A549 (cell line): ENCODE results near the gene NUMB. TPM values are rescaled to one million over a fixed set of nuclear protein-coding genes. Genes with fewer than 3 reads are reported as not detected.

Experiments used
- ATAC-seq, 2 experiments: fragments of 200-7000 bp in 1 of 2; fragments of >200 bp in 1 of 2; cut with Nextera tagmentation in 1 of 2; cut with Tn5 transposase in 1 of 2; 3 replicates each; pipeline versions ENCODE4 v1.8.0 to v1.9.1; 2018 to 2020; ENCODE audit warnings: mild to moderate bottlenecking in 1 of 2, moderate library complexity in 1 of 2
- CTCF ChIA-PET: fragments of 300-600 bp; sonication (Branson Sonifier 250); formaldehyde crosslinking; extraction: SDS; loops from one replicate; lab custom pipeline; 2021; ENCODE audit warnings: antibody characterized with exemption, inconsistent platforms; lab: Yijun Ruan, JAX
- POLR2A ChIA-PET: fragments of 350-600 bp; formaldehyde crosslinking; extraction: SDS; loops from one replicate; lab custom pipeline; 2021; ENCODE audit warnings: antibody characterized with exemption, inconsistent platforms; lab: Yijun Ruan, JAX
- DNase-seq, 2 experiments: peaks; one replicate each; pipeline versions ENCODE4 v3.0.0 to v3.0.0-alpha.2; 2011 to 2016; ENCODE audit warnings: low read depth in 1 of 2, low spot score in 1 of 2
- FAIRE-seq: peaks from 2 replicates; lab custom pipeline; 2011; peaks lifted over from hg19 to GRCh38; lab: Jason Lieb, UNC
- H3K27ac ChIP-seq, 2 experiments: fragments of >200 bp; sonication (Bioruptor Twin); formaldehyde crosslinking; 3 replicates each; pipeline ENCODE4 v1.5.1; 2016 to 2017
- H3K4me1 ChIP-seq: fragments of >200 bp; sonication (Bioruptor Twin); formaldehyde crosslinking; 3 replicates; pipeline ENCODE4 v1.6.1; 2016
- H3K4me2 ChIP-seq: fragments of >200 bp; sonication (Bioruptor Twin); formaldehyde crosslinking; 3 replicates; pipeline ENCODE4 v1.6.1; 2016
- H3K4me3 ChIP-seq: fragments of >200 bp; sonication (Bioruptor Twin); formaldehyde crosslinking; 3 replicates; pipeline ENCODE4 v1.5.1; 2016
- H3K9me3 ChIP-seq: fragments of >200 bp; sonication (Bioruptor Twin); formaldehyde crosslinking; 3 replicates; pipeline ENCODE4 v1.6.1; 2016
- ATOH8 ChIP-seq: fragments of 250-450 bp; sonication (Bioruptor Pico); IDR thresholded peaks from 2 replicates; pipeline ENCODE4 v1.5.0; 2020; ENCODE audit warnings: low read depth, mild to moderate bottlenecking, moderate library complexity
- BCL3 ChIP-seq: fragments of >200 bp; sonication (Bioruptor Twin); formaldehyde crosslinking; IDR thresholded peaks from 3 replicates; pipeline ENCODE4 v1.6.1; 2016
- CBX2 ChIP-seq: fragments of 200-600 bp; sonication (generic); IDR thresholded peaks from 2 replicates; pipeline ENCODE4 v1.6.1; 2016; ENCODE audit warnings: low read depth, mild to moderate bottlenecking, borderline replicate concordance
- CBX8 ChIP-seq: fragments of 200-600 bp; sonication (generic); IDR thresholded peaks from 2 replicates; pipeline ENCODE4 v1.6.1; 2016
- CHD2 ChIP-seq: fragments of 150-350 bp; IDR thresholded peaks from 2 replicates; pipeline ENCODE4 v1.6.1; 2014; ENCODE audit warnings: low read length; ENCODE audit not compliant: partially characterized antibody
- ELK1 ChIP-seq: fragments of 150-350 bp; IDR thresholded peaks from 2 replicates; pipeline ENCODE4 v1.6.1; 2014; ENCODE audit warnings: low read depth, mild to moderate bottlenecking, low read length
- ESRRA ChIP-seq: fragments of 150-350 bp; IDR thresholded peaks from 2 replicates; pipeline ENCODE4 v1.6.1; 2014; ENCODE audit warnings: mild to moderate bottlenecking, low read length, borderline replicate concordance
- FOSB ChIP-seq: fragments of 250-450 bp; sonication (Bioruptor Pico); IDR thresholded peaks from 2 replicates; pipeline ENCODE4 v1.5.0; 2020; ENCODE audit warnings: mild to moderate bottlenecking, moderate library complexity
- FOSL2 ChIP-seq, 2 experiments: fragments of 450-650 bp in 1 of 2; fragments of >200 bp in 1 of 2; sonication (Bioruptor Twin) in 1 of 2; formaldehyde crosslinking; IDR thresholded peaks; 2 replicates each; pipeline versions ENCODE4 v1.5.0 to v1.6.1; 2016 to 2020; ENCODE audit warnings: mild to moderate bottlenecking in 1 of 2, moderate library complexity in 1 of 2
- FOXS1 ChIP-seq: fragments of 250-450 bp; sonication (Bioruptor Pico); IDR thresholded peaks from 2 replicates; pipeline ENCODE4 v1.5.0; 2020; ENCODE audit warnings: mild to moderate bottlenecking, moderate library complexity
- HEYL ChIP-seq: fragments of 250-450 bp; sonication (Bioruptor Pico); IDR thresholded peaks from 2 replicates; pipeline ENCODE4 v1.8.0; 2021; ENCODE audit warnings: mild to moderate bottlenecking, moderate library complexity
- HMGXB4 ChIP-seq: fragments of 250-450 bp; sonication (Bioruptor Pico); IDR thresholded peaks from 2 replicates; pipeline ENCODE4 v1.5.0; 2021; ENCODE audit warnings: mild to moderate bottlenecking, moderate library complexity, borderline replicate concordance
- HOXA7 ChIP-seq: fragments of 250-450 bp; sonication (Bioruptor Pico); IDR thresholded peaks from 2 replicates; pipeline ENCODE4 v1.5.0; 2020; ENCODE audit warnings: mild to moderate bottlenecking, moderate library complexity
- JUN ChIP-seq, 2 experiments: fragments of >200 bp; sonication (Bioruptor Twin); formaldehyde crosslinking; IDR thresholded peaks; 2 replicates in 1 of 2; 3 replicates in 1 of 2; pipeline ENCODE4 v1.6.1; 2016 to 2017
- KDM1A ChIP-seq: fragments of 200-600 bp; sonication (generic); IDR thresholded peaks from 2 replicates; pipeline ENCODE4 v1.6.1; 2016; ENCODE audit warnings: low read depth, mild to moderate bottlenecking
- PHF8 ChIP-seq: fragments of 200-600 bp; sonication (generic); IDR thresholded peaks from 2 replicates; pipeline ENCODE4 v1.6.1; 2016; ENCODE audit warnings: low read depth, mild to moderate bottlenecking, antibody characterized with exemption, moderate library complexity, borderline replicate concordance
- RAD21 ChIP-seq, 2 experiments: fragments of >200 bp in 1 of 2; sonication (Bioruptor Twin) in 1 of 2; formaldehyde crosslinking in 1 of 2; IDR thresholded peaks in 1 of 2; conservative IDR thresholded peaks in 1 of 2; 2 replicates in 1 of 2; 3 replicates in 1 of 2; pipeline ENCODE4 v1.6.1; 2012 to 2018; ENCODE audit warnings: inconsistent platforms in 1 of 2
- RCOR1 ChIP-seq: fragments of 150-350 bp; IDR thresholded peaks from 2 replicates; pipeline ENCODE4 v1.6.1; 2014; ENCODE audit warnings: antibody characterized with exemption, low read length, low read depth
- RFX5 ChIP-seq: fragments of 450-650 bp; IDR thresholded peaks from 2 replicates; pipeline ENCODE4 v1.7.1; 2014; ENCODE audit warnings: antibody characterized with exemption, mild to moderate bottlenecking, moderate library complexity
- SMC3 ChIP-seq: fragments of >200 bp; sonication (Bioruptor Twin); formaldehyde crosslinking; IDR thresholded peaks from 3 replicates; pipeline ENCODE4 v1.6.1; 2018; ENCODE audit warnings: inconsistent platforms
- TFCP2L1 ChIP-seq: fragments of 250-450 bp; sonication (Bioruptor Pico); IDR thresholded peaks from 2 replicates; pipeline ENCODE4 v1.5.0; 2021; ENCODE audit warnings: mild to moderate bottlenecking
- TP53 ChIP-seq: fragments of 250-450 bp; sonication (Bioruptor Pico); IDR thresholded peaks from 2 replicates; pipeline ENCODE4 v1.5.0; 2021; ENCODE audit warnings: mild to moderate bottlenecking, moderate library complexity
- ZC3H11A ChIP-seq: fragments of 450-650 bp; IDR thresholded peaks from 2 replicates; pipeline ENCODE4 v1.6.1; 2014; ENCODE audit warnings: antibody characterized with exemption, mild to moderate bottlenecking
- ZFP36 ChIP-seq: fragments of 450-650 bp; IDR thresholded peaks from 2 replicates; pipeline ENCODE4 v1.6.1; 2014; ENCODE audit warnings: borderline replicate concordance; ENCODE audit not compliant: partially characterized antibody
- ZNF302 ChIP-seq: fragments of 250-450 bp; sonication (Bioruptor Pico); IDR thresholded peaks from 2 replicates; pipeline ENCODE4 v1.9.0; 2021; ENCODE audit warnings: inconsistent platforms, mild to moderate bottlenecking, moderate library complexity
- ZSCAN20 ChIP-seq: fragments of 250-450 bp; sonication (Bioruptor Pico); IDR thresholded peaks from 2 replicates; pipeline ENCODE4 v1.8.0; 2022; ENCODE audit warnings: mild to moderate bottlenecking, moderate library complexity
- WGBS: methylation state at CpG from one replicate; pipeline ENCODE4 v1.1.6; 2017; ENCODE audit errors: missing lambda C conversion rate; 5-methylcytosine and 5-hydroxymethylcytosine counted together
- polyA plus RNA-seq, 4 experiments: library from polyadenylated mRNA; depleted of rRNA in 3 of 4; stranded (reverse); fragments of >200 nt; fragmentation: RNase III in 1 of 4; extraction: RNeasy Plus Mini Kit Qiagen cat#74134 plus additional on column Dnase treatment in 1 of 4; gene quantifications; 2 replicates in 3 of 4; 3 replicates in 1 of 4; pipeline ENCODE4 v1.2.3, GENCODE V29; 2011 to 2017

NUMB gene
- polyA plus RNA-seq, 2 of the 4 experiments (the other 2 are of a cell fraction) = 40.8 to 151 TPM

- WGBS = 7% methylated on average over 2 of the region's 2 CpGs
- Histone ChIP-seq H3K27ac (peak overlapping the region in 1 of 2 experiments; percentile 19; a peak in 2 of 6 replicates), H3K4me3 (peak overlapping the region; percentile 89; the same call in 1 of the 3 replicates), H3K4me2 (peak overlapping the region; percentile 90), H3K4me1 (peaks cover 55% of the 10 kb centered on the region), H3K9me3 (no peaks in the 10 kb centered on the region)
- FAIRE-seq = no peak
- no peak for ATAC-seq
- POLR2A ChIA-PET = no interaction called here
- DNase-seq = no peak
- CTCF ChIA-PET = interaction anchor here (0.5 to 1.2 kb wide), 3 partner anchors 17 to 97 kb away, joined by 3 to 4 read pairs (median 4); no protein-coding TSS in a partner anchor
- TF ChIP-seq FOXS1 (no peak), ZNF302 (CRISPR knock-in tag) (no peak), ESRRA (no peak), HEYL (CRISPR knock-in tag) (no peak), ZFP36 (no peak), TFCP2L1 (CRISPR knock-in tag) (no peak), ZSCAN20 (CRISPR knock-in tag) (no peak), RCOR1 (no peak), CBX8 (no peak), CHD2 (no peak), HMGXB4 (CRISPR knock-in tag) (no peak), KDM1A (no peak), FOSL2 (IDR thresholded peaks at IDR 0.05) (no peak), FOSL2 (CRISPR knock-in tag; IDR thresholded peaks at IDR 0.05) (no peak), RAD21 (conservative IDR thresholded peaks at IDR 0.05 in 1 of 2, IDR thresholded peaks at IDR 0.05 in 1 of 2) (no peak), PHF8 (no peak), ELK1 (no peak), SMC3 (no peak), FOSB (no peak), BCL3 (no peak), JUN (IDR thresholded peaks at IDR 0.05) (no peak)
Observed at GRCh38 chr14:73455294-73455693, 3.1 kb downstream of the NUMB start.

- CTCF ChIA-PET = interaction anchor here (1.1 to 1.6 kb wide), 2 partner anchors 9 to 19 kb away, joined by 3 read pairs; no protein-coding TSS in a partner anchor
- no peaks in the 10 kb centered on the region for H3K9me3 ChIP-seq
- FAIRE-seq (no peak), DNase-seq (peak in 1 of 2 experiments; percentile 31), ATAC-seq (no peak)
- peak overlapping the region; percentile 20; the same call in 1 of the 3 replicates for H3K4me2 ChIP-seq
- peaks cover 42% of the 10 kb centered on the region for H3K4me1 ChIP-seq
- POLR2A ChIA-PET = no interaction called here
- whole genome bisulfite sequencing = 74% methylated on average over 11 of the region's 11 CpGs
- H3K27ac ChIP-seq = no peak overlapping the region
- H3K4me3 ChIP-seq = no peak overlapping the region
- TF ChIP-seq ZC3H11A = no peak
- no peak for TF ChIP-seq HMGXB4 (CRISPR knock-in tag)
- no peak for TF ChIP-seq ESRRA
- no peak for TF ChIP-seq HOXA7 (CRISPR knock-in tag)
- TF ChIP-seq FOSL2 (IDR thresholded peaks at IDR 0.05) = no peak
- no peak for TF ChIP-seq FOSL2 (CRISPR knock-in tag; IDR thresholded peaks at IDR 0.05)
- TF ChIP-seq CBX2 = no peak
- TF ChIP-seq ATOH8 = no peak
- no peak for TF ChIP-seq ZFP36
- no peak for TF ChIP-seq RFX5
- no peak for TF ChIP-seq TP53 (CRISPR knock-in tag)
Observed at GRCh38 chr14:73452341-73453186, 5.8 kb downstream of the NUMB start.
